Right renal cortex interstitium (tissue), 3 donors: Measurements from ENCODE around the gene PSMD11. TPM values are rescaled to one million over a fixed set of nuclear protein-coding genes. Genes with fewer than 3 reads are reported as not detected.
A peak's percentile ranks its signal among the peaks of the same experiment; 100 is the strongest.
"Not testable (repeated sequence)": the region's sequence is repeated elsewhere in the genome, so short reads cannot be mapped to it uniquely, and the experiment has no call there.

Experiments
- DNase-seq, 3 donors: peaks; one replicate each; pipeline ENCODE4 v3.0.0-alpha.2; 2013; ENCODE audit warnings: low read depth in 3 of 3, low spot score in 2 of 3
- polyA plus RNA-seq, 3 donors: library from polyadenylated mRNA; unstranded; fragments of 120-200 nt; gene quantifications; one replicate each; pipeline ENCODE4 v1.2.1, GENCODE V29; 2013; ENCODE audit not compliant: insufficient read length in 3 of 3

The PSMD11 gene
- 100 to 1,000 TPM in 2 of 3 donors, 10 to 100 TPM in 1; 97.4 to 110 (median 109) TPM for polyA plus RNA-seq

GRCh38 chr17:32444301-32445073 lies at the start of gene PSMD11:
PSMD11 (plus strand) TSS chr17:32444510; CDS start chr17:32444524, 14 bp downstream.
- DNase-seq: peak; percentile 86 to 96 (median 90)

DNA sequence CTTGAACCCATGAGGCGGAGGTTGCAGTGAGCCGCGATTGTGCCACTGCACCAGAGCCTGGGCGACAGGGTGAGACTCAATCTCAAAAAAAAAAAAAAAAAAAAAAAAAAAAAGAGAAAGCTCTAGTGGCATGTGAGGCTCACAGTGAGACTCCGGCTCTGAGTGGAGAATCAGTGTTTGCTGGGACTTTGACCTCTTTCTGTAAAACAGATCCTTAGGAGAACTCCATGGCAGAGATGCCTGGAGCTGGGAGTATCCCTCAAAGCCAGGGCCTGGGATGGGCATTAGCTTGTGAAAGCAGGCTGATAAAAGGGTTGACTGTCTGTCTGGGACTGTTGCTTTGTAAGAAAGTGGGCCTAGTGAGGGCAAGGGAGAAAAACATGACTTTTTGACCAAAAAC lies 48.0 kb upstream of the PSMD11 start:
- no peak for DNase-seq

- no peak for DNase-seq
These were observed 45.4 kb upstream of the PSMD11 start for GRCh38 chr17:32398946-32399345.

GRCh38 chr17:32410085-32410484 lies 34.2 kb upstream of the PSMD11 start:
- not testable (repeated sequence) for DNase-seq

- DNase-seq: no peak
These were observed 17.4 kb upstream of the PSMD11 start for GRCh38 chr17:32426894-32427293.

DNA sequence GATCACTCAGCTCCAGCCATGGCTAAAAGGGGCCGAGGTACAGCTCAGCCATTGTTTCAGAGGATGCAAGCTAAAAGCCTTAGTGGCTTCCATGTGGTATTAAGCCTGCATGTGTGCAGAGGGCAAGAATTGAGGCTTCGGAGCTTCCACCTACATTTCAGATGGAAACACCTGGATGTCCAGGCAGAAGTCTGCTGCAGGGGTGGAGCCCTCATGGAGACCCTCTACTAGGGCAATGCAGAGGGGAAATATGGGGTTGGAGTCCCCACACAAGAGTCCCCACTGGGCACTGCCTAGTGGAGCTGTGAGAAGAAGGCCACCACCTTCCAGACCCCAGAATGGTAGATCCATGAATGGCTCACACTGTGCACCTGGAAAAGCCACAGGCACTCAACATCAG lies 14.7 kb upstream of the PSMD11 start:
- DNase-seq: no peak

- DNase-seq: no peak
These were observed 3.6 kb upstream of the PSMD11 start for GRCh38 chr17:32440722-32441121.

DNA sequence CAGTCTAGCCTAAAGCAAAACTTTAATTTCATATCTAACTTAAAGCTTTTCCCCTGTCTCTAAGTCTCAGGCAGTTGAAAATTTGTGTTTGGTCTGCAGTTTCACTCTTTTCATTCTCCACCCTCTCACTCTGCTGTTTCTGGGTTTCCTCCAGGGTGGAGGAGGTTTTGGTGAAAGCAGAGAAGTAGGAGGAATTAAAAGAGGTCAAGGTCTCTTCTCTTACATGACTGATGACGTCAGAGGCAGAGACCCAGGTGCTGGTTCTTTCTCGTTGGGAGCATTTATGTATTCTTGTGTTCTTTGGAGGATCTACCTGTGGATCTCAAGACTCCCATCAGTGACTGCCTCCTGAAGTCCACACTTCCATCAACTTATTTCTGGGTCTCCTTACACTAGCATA lies 2.4 kb upstream of the PSMD11 start:
- no peak for DNase-seq

GRCh38 chr17:32443827-32444300 lies 446 bp upstream of the PSMD11 start:
- no peak for DNase-seq

DNA sequence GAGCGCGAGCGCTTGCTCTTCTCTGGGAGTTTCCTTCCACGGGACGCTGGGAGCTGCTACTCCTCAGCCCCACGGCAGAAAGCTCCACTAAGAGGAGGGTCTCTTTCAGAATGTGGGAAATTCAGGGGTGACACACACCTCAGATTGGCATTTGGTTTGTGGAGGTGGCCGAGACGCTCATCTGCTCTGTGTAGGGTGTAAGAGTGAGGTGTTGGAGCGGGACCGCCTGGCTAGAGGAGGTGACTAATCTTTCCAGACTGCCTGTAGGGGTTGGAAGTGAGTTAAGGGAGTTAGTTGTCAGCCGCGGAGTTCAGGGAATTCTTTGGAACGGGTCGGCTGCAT lies 735 bp downstream of the PSMD11 start:
- no peak for DNase-seq

- DNase-seq: no peak
These were observed 1.2 kb downstream of the PSMD11 start for GRCh38 chr17:32445497-32445896.

DNA sequence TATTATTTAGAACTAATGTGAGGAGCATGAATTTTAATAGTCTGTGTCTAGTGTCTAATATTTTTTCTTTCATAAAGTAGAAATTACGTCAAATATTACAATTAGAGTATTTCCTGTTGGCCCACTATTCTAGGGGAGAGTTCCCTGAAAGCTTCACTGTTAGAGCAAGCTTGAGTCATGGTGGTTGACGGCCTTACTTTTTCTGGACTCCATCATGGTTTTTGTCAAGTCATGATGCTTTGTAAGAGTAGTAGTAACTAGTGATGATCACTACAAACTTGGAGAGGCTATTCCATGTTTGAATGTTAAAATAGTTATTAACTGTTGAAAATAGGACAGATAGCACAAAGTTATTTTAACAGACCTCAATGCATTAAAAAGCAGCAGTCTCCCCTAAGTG lies 1.7 kb downstream of the PSMD11 start:
- no peak for DNase-seq

GRCh38 chr17:32446949-32447348 lies 2.6 kb downstream of the PSMD11 start:
- DNase-seq: no peak

DNA sequence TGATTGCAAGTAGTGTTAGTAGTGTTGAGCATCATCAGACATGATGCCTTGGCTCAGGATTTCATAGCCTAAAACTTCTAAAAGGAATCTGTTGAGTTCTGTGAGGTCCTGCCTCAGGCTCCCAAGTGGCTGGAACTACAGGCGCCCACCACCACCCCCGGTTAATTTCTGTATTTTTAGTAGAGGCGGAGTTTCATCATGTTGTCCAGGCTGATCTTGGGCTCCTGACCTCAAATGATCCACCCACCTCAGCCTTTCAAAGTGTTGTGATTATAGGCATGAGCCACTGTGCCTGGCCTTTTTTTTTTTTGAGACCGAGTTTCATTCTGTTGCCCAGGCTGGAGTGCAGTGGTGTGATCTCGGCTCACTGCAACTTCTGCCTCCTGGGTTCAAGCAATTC lies 5.7 kb downstream of the PSMD11 start:
- DNase-seq: no peak

GRCh38 chr17:32450379-32450778 lies 6.1 kb downstream of the PSMD11 start:
- not testable (repeated sequence) for DNase-seq

DNA sequence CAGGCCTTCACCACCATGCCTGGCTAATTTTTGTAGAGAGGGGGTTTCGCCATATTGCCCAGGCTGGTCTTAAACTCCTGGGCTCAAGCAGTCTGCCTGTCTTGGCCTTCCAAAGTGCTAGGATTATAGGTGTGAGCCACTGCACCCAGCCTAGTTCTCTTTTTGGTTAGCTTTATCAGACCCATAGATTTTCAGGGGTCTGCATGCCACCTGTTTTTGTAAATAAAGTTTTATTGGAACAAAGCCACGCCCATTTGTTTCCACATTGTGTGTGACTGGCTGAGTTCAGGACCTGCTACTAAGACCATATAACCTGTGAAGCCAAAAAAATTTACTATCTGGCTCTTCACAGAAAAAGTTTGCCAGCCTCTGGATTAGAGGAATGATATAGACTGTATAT lies 7.6 kb downstream of the PSMD11 start:
- no peak for DNase-seq

- DNase-seq: no peak
These were observed 8.0 kb downstream of the PSMD11 start for GRCh38 chr17:32452281-32452680.

DNA sequence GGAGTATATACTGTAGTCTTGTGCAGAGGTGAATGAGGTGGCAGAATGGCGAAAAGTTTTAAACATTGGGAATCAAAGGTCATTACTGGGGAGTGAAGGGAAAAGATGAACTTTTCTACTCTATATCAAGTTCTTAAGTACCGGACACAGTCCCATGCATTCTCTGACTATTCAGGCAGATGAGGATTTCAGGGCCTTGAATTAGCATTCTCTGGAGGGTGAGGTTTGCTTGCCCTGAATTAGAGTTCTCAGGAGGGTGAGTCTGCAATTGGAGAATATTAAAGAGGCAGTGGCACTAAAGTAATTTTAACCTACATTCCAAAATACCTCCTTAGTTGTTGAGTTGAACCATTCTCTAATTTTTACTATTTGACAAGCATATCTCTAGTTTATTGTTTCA lies 9.1 kb downstream of the PSMD11 start:
- no peak for DNase-seq

DNA sequence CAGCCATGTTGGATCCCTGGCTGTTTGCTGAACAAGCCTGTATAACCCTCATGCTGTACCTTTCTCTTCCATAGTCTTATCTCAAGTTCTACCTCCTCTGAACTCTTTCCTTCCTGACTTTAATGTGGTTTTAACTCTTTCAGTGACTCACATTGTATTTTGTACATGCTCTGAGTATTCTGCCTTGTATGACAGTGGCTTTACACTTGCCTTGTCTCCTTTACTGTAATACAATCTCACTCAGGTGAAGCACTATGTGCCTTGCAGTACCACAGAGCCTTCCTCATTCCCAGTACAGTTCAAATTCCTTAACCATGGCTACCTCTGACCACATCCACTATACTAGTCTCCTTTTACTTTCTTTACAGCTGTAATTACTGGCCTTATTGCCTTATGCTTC lies 14.1 kb downstream of the PSMD11 start:
- no peak for DNase-seq

DNA sequence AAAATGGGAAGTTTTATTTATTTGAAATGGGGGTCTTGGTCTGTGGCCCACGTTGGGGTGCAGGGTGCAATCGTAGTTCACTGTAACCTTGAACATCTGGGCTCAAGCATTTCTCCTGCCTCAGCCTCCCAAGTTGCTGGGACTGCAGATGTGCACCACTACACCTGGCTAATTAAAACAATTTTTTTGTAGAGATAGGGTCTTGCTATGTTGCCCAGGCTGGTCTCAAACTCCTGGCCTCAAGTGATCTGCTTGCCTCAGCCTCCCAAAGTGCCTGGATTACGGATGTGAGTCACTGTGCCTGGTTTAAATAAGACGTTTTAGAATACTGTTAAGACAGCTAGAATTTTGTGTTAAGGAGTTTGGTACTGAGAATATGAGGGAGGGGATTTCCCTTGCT lies 15.7 kb downstream of the PSMD11 start:
- DNase-seq: no peak

GRCh38 chr17:32461498-32461852 lies 17.2 kb downstream of the PSMD11 start:
- DNase-seq: no peak

- no peak for DNase-seq
These were observed 17.7 kb downstream of the PSMD11 start for GRCh38 chr17:32461853-32462617.
